Measurements from ENCODE around the gene PHACTR2. TPM values are rescaled to one million over a fixed set of nuclear protein-coding genes. Genes with fewer than 3 reads are reported as not detected.

Gene PHACTR2
- total and polyA plus RNA-seq, 10 of the 15 experiments (the other 5 are each of a cell fraction or from before 2014, with no cell fraction given) = 1.4 to 19.1 (median 5.3) TPM

GRCh38 chr6:143750877-143751276 lies 73.1 kb downstream of the PHACTR2 start:
- ChIA-PET RAD21 (ENCODE audit: unreplicated experiment) (no interaction called here), POLR2A (interaction anchor here (1.0 kb wide), 1 partner anchor 10 kb away, joined by 5 read pairs; no protein-coding TSS in a partner anchor), CTCF (no interaction called here), SMC1A (ENCODE audit: uncharacterized antibody, unreplicated experiment) (interaction anchor here (1.8 kb wide), 1 partner anchor 262 kb away, joined by 3 read pairs; no protein-coding TSS in a partner anchor)
- DNase-seq (ENCODE audit: low read depth, low spot score) (no peak), FAIRE-seq (no peak), ATAC-seq (no peak)
- Histone ChIP-seq H3K9me3 (replicated peaks; ENCODE audit: control insufficient read depth, insufficient read depth, low read length) (no peaks in the 10 kb centered on the region), H3K27me3 (replicated peaks in 1 of 2; ENCODE audit: control insufficient read depth in 2 of 2, insufficient read depth in 2 of 2, low read length in 1 of 2) (no peaks in the 10 kb centered on the region), H3K4me1 (ENCODE audit: control insufficient read depth, insufficient read depth, low read length) (no peaks in the 10 kb centered on the region), H3K4me3 (no peak overlapping the region), H3K79me2 (ENCODE audit: control insufficient read depth, insufficient read depth, low read length) (no peaks in the 10 kb centered on the region), H4K20me1 (ENCODE audit: control insufficient read depth, insufficient read depth) (no peaks in the 10 kb centered on the region), H3K9ac (ENCODE audit: control insufficient read depth, insufficient read depth, low read length) (no peak overlapping the region), H3K27ac (ENCODE audit: control insufficient read depth, insufficient read depth) (no peak overlapping the region), H2AFZ (ENCODE audit: control insufficient read depth, low read depth, low read length) (no peak overlapping the region), H3K36me3 (ENCODE audit: control insufficient read depth in 2 of 2, insufficient read depth in 2 of 2, low read length in 1 of 2) (no peaks in the 10 kb centered on the region), H3K4me2 (ENCODE audit: control insufficient read depth, insufficient read depth) (no peak overlapping the region)
- WGBS (ENCODE audit: insufficient coverage, insufficient replicate concordance, low lambda C conversion rate, missing lambda C conversion rate) = 54% methylated on average over 3 of the region's 3 CpGs
- in situ Hi-C loops (cut with MboI) = no loop called here
- intact Hi-C loops (cut with micrococcal nuclease; ENCODE audit: unreplicated experiment) = no loop called here
- TF ChIP-seq RB1 (IDR thresholded peaks at IDR 0.05; ENCODE audit: borderline replicate concordance) (no peak), GABPA (IDR thresholded peaks at IDR 0.05; ENCODE audit: low read depth) (no peak), TCF12 (IDR thresholded peaks at IDR 0.05; ENCODE audit: low read depth, low read length) (no peak), IRF5 (IDR thresholded peaks at IDR 0.05; ENCODE audit: borderline replicate concordance) (no peak), POLR2AphosphoS5 (IDR thresholded peaks at IDR 0.05; ENCODE audit: low read length) (no peak), JUND (IDR thresholded peaks at IDR 0.05; ENCODE audit: low read depth, low read length) (no peak), PAX5 (IDR thresholded peaks at IDR 0.05; ENCODE audit: borderline replicate concordance, low read depth, low read length) (no peak), FOXK2 (IDR thresholded peaks at IDR 0.05) (no peak), MEF2A (IDR thresholded peaks at IDR 0.05; ENCODE audit: insufficient read depth, low read depth, low read length) (no peak), CEBPB (IDR thresholded peaks at IDR 0.05; ENCODE audit: borderline replicate concordance in 1 of 2, low read depth in 2 of 2, low read length in 2 of 2) (no peak), NBN (IDR thresholded peaks at IDR 0.05) (no peak), JUNB (IDR thresholded peaks at IDR 0.05) (no peak), ZNF217 (IDR thresholded peaks at IDR 0.05) (no peak), TCF7 (IDR thresholded peaks at IDR 0.05; ENCODE audit: borderline replicate concordance) (no peak), RELB (IDR thresholded peaks at IDR 0.05; ENCODE audit: low read depth) (no peak), SREBF2 (IDR thresholded peaks at IDR 0.05; ENCODE audit: low read length) (no peak)
- no TSS peak for BruUV-seq (replicated peaks)
